HG03354 (cell line): ENCODE data around the gene PAX5.

Experiments used
- ATAC-seq: cut with Tn5 transposase; IDR thresholded peaks from one replicate; pipeline ENCODE4 v1.9.1; 2021; ENCODE audit warnings: mild to moderate bottlenecking; ENCODE audit not compliant: unreplicated experiment, poor library complexity, severe bottlenecking

PAX5 gene

GRCh38 chr9:36894695-36895310, 139.3 kb downstream of the PAX5 start:
- ATAC-seq = no peak

GRCh38 chr9:36893911-36894310, 140.2 kb downstream of the PAX5 start:
- ATAC-seq = no peak

DNA sequence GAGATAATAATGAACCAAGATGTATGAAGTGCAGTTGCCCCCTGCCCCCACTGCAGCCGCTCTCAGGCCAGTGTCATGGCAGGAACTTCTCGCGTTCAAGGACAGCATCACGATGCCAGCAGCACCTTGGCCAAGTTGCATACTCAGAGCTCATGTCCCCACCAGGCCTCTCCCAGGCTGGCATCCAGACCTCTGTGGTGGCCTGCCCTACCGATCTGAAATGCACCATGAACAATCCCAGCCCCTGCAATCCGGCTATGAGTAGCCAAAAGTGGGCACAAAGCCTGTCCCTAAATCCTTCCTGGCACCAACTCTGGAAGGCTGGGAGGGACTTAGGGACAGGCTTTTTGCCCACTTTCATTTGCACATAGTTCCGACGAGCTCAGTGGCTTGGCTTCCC, 140.9 kb downstream of the PAX5 start:
- no peak for ATAC-seq

GRCh38 chr9:36892279-36892678, 141.8 kb downstream of the PAX5 start:
- ATAC-seq = no peak

DNA sequence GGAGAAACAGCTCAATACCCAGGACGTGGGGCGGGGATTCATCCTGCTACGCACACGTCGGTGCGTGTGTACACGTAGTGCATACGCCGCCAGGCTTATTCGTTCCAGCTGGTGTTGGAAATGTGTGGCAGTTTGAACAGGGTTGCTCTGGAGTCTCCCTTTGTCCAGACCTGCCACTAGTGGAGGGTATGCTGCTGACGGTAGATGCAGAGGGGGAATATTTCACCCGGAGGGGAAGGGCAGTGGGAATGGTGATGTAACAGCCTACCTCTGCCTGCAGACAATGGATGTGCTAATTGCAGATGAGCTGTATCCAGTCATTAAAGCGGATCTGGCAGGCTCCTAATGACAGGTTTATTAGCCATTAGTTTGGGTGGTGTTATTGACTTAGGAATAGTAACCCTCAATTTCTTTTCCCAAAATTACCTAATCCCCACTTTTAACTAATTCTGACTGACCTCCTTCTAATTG, 142.7 kb downstream of the PAX5 start:
- no peak for ATAC-seq

DNA sequence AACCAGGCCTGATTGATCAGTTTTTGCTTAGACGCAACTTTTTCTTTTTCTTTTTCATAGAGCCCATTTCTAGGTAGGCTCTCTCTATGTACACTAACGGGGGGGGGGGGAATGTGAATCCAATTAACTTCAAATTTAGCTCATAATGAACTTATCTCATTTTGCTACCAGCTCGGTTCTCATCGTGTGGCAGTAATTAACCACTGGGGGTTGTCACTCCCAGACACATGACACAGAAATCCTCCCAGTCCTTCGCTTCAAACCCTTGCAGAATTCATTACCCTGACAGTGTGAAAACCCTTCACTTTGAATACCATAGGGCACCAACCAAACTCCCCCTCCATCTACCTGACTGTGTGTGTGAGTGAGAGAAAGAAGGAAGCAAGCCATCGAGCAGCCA, 144.2 kb downstream of the PAX5 start:
- no peak for ATAC-seq

DNA sequence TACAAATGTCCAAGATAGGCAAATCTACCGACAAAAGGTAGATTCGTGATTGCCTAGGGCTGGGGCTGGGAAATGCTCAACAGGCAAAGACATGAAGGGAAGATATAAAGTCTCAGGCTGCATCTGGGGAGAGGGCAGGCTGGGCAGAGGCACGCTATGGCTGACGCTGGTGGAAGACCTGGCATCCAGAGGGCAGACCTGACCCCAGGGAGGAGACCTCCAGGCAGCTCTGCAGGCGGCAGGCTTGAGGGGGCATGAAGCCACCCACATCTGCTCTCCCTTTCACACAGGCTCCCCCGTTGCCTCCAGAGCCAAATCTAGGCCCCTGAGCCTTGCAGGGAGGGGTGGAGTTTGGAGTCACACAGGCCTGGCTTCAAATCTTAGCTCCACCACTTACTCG, 145.5 kb downstream of the PAX5 start:
- no peak for ATAC-seq

- no peak for ATAC-seq
Measured at GRCh38 chr9:36884721-36885120, 149.3 kb downstream of the PAX5 start.

DNA sequence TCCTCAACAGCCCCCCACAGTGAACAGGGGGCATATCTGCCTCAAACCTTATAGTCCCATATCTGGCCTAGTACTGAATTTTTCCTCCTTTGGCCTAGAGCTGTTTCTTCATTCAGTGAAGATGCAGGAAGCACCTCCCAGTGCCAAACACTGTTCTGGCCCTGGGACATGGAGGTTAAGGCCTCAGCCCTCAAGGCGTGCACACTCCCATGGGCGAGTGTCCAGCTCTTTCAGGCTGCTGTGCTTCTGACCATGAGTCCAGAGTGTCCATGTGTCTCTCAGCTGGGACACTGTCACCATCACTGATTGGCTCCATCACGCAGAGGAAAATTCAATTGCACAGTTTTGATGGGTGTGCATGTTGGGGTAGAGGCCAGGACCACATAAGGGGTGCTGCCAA, 151.5 kb downstream of the PAX5 start:
- ATAC-seq = no peak

- ATAC-seq = no peak
Measured at GRCh38 chr9:36881743-36882441, 152.2 kb downstream of the PAX5 start.

- no peak for ATAC-seq
Measured at GRCh38 chr9:36881316-36881715, 152.8 kb downstream of the PAX5 start.

DNA sequence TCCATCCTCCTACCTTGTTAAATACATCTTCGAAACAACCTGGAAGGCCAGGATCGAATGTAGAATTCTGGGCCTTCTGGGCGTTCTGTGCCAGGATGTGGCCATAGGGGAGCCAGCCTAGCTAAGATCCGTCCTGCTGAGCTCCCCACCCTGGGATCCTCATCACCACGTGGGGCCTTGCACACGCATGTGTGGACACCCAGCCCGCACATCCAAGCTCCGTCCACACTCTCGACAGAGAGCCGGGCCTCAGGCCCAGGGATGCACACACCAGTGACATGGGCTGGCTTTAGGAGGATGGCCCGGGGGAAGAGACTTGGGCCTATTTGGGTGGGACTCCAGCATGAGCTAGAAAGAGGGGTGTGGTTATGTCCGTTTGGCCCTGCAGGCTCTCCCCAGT, 154.0 kb downstream of the PAX5 start:
- ATAC-seq = no peak

GRCh38 chr9:36878986-36879982, 154.8 kb downstream of the PAX5 start:
- ATAC-seq = peak; percentile 63

- no peak for ATAC-seq
Measured at GRCh38 chr9:36877239-36877638, 156.8 kb downstream of the PAX5 start.

- ATAC-seq = no peak
Measured at GRCh38 chr9:36876056-36876455, 158.0 kb downstream of the PAX5 start.

DNA sequence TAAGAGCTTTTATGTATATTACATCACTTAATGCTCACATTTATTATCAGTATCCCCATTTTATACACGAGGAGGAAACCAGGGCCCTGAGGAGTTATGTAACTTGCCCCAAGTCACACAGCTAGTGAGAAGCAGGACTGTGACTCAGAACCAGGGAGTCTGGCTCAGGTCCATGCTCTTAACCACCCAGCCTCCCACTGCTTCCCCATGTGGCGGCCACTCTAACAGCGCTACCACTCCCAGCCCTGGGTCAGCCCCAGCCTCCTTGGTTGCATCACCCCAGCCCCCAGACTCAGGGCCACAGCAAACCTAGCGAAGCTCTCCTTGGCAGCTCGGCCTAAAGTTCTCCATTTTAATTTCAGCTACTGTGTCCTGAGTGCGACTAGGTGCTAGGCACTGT, 159.1 kb downstream of the PAX5 start:
- ATAC-seq = no peak

DNA sequence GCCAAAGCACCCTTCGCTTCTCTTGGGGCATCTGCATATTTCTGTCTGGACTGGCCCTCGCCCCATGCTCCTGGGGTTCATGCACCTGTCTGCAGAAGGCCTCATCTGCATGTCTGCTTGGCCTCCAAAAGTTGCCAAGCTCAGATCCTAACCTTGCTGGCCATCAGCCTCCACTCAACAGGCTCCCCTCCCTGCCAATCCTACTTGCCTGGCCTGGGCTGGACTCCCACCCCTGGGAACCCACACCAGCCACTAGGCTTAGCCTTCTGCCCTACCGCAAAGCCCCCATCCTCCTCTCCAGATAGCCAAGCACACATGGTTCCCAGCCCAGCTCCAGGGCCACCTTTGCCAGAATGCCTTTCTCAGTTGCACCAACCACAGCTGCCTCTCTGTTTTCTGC, 159.8 kb downstream of the PAX5 start:
- no peak for ATAC-seq

- ATAC-seq = peak; percentile 77
Measured at GRCh38 chr9:36873247-36873875, 160.7 kb downstream of the PAX5 start.

- ATAC-seq = no peak
Measured at GRCh38 chr9:36872641-36873040, 161.4 kb downstream of the PAX5 start.

DNA sequence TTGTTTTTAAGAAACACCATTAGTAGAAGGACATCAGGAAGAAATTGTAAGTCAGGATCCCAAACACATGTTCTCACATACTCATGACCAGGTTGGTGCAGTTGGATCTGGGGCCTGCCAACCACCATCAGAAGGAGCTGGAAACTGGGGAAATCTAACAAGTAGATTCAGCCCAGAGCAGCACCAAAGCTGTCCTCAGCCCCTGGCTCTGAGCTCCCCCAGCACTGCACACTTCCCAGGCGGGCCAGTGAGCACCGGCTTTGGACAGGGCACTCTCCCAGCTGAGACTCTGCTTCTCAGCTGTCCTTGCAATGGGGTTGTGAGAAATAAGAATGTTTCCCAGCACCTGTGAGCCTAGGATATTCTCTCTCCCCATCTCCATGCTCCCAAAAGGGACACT, 162.5 kb downstream of the PAX5 start:
- no peak for ATAC-seq
